Stimulated activated CD4-positive, alpha-beta T cell treated with anti-CD3 and anti-CD28 coated beads, Interleukin-12 subunit alpha, Interleukin-12 subunit beta, amount 100 ng/mL, for 24 hours (primary cell): ENCODE data around the gene KIF22.

Source experiments
- DNase-seq, 2 experiments: peaks; one replicate each; pipeline ENCODE4 v3.0.0-alpha.2; 2020; ENCODE audit warnings: low read depth in 2 of 2

The KIF22 gene

DNA sequence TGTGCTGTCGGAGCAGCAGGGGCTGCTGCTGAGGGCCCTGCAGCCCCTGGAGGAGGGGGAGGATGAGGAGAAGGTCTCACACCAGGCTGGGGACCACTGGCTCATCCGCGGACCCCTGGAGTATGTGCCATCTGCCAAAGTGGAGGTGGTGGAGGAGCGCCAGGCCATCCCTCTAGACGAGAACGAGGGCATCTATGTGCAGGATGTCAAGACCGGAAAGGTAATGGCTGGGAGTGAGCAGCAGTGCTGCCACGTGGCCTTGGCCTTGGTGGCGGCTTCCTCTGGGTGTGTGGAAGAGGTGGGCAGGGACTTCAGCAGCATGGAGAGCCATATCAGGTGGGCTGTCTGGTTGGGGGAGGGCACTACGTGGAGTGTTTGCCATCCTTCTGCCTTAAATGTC is 49.7 kb downstream of the KIF22 start:
- no peak for DNase-seq

- no peak for DNase-seq
These were observed 51.1 kb downstream of the KIF22 start for GRCh38 chr16:29841631-29842030.

- DNase-seq = no peak
These were observed 52.3 kb downstream of the KIF22 start for GRCh38 chr16:29842732-29843346.

GRCh38 chr16:29843931-29844330 is 53.4 kb downstream of the KIF22 start:
- no peak for DNase-seq

- DNase-seq = no peak
These were observed 54.2 kb downstream of the KIF22 start for GRCh38 chr16:29844575-29845331.

DNA sequence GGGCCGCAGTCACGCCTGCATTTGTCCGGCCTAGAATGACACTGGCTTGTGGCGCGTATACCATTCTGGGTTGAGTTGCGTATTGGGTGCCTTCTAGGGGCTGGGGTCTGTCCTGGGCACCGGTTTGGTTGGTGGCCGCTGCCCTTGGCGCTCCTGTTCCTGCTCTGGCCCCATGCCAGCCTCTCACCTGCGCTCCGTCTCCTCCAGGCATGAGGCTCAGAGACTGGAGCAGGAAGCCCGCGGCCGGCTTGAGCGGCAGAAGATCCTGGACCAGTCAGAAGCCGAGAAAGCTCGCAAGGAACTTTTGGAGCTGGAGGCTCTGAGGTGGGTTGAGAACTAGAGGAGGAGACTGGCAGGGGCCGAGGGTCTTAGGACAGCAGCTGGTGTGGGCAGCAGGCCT is 55.1 kb downstream of the KIF22 start:
- no peak for DNase-seq

- DNase-seq = peak; percentile 61 to 77
These were observed 58.1 kb downstream of the KIF22 start for GRCh38 chr16:29848420-29849297.

DNA sequence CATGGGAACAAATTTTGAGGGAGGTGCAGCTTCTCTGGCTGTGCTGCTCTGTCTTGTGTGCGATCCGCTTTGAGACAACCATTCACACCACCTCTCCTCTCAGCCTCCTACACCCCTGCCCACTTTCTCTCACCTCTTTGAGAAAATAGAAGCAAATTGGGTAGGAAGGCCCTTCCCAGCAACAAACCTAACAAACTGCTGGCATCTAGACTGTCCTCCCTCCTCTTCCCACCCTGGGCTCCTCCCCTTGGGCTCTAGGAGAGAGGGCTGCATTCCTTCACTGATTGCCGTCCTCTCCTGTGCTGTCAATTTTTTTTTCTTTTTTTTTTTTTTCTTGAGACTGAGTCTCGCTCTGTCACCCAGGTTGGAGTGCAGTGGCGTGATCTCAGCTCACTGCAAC is 59.0 kb downstream of the KIF22 start:
- DNase-seq = no peak

DNA sequence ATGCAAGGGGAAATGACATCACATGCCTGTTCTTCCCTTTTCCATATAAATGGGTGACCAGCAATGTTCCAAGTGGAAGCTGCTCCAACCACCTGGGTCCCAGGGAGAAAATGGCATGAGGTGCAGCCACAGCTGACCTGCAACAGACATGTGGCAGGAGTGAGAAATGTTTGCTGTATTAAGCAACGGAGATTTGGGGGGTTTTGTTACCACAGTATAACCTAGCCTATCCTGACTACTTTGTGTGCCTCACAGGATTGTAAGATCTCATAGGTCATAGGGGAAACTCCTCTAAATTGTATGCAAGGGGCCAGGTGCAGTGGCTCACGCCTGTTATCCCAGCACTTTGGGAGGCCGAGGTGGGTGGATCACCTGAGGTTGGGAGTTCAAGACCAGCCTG is 60.4 kb downstream of the KIF22 start:
- no peak for DNase-seq

GRCh38 chr16:29852654-29853053 is 62.1 kb downstream of the KIF22 start:
- no peak for DNase-seq

GRCh38 chr16:29854520-29855100 is 64.1 kb downstream of the KIF22 start:
- no peak for DNase-seq
